ENCODE results near the gene SCLT1.

The SCLT1 gene

DNA sequence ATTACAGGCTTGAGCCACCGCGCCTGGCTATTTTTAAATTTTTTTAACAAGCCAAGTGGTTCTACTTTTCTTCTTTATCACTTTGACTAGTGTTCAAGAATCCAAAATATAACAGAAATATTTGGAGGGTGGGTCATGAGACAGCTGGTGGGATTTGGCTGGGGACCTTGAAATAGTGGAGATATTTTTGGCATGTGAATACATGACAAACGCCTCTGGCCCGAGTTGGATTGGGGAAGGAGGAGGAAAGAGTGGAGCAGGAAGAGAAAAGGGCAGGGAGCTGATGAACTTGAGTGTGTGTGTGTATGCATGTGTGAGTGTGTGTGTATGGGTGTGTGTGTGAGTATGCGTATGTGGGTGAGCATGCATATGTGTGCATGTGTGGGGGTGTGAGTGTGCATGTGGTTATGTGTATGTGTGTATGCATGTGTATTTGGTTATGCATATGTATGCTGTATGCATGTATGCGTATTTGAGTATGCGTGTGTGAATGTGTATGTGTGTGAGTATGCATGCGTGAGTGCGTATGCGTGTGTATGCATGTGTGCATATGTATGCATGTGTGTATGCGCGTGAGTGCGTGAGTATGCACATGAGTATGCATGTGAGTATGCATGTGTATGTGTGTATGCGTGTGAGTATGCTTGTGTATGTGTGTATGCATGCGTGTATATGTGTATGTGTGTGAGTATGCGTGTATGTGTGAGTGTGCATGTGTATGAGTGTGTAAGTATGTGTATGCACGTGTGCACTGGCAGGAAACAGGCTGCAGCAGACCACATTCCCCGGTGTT, 234.3 kb downstream of the SCLT1 start:
- Histone ChIP-seq H3K9ac (ENCODE audit: low read length) (peak overlapping the region; percentile 57), H3K14ac (ENCODE audit: low read length) (no peak overlapping the region)
- WGBS (ENCODE audit: extremely low coverage, insufficient coverage, insufficient read length): no CpG with 5 or more reads among the region's 18 CpGs

DNA sequence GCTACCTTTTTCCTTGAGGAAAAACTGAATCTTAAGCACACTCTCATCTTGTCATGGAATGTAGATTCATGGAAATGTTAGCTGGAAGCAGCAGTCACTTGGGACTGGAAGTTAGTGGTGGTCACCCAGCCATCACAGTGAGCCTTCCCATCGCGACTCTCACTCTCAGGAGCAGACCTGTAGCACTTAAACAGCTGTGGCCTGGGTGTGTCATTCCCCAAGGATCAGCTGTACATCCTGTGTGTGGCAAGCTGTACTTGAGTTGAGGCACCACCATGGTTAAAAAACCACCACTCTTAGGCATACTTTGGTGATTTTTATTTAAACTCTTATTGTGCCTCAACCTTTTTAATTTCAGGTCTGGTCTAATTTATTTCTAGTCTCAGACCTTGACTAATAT, 237.1 kb downstream of the SCLT1 start:
- Histone ChIP-seq H3K36me3 (ENCODE audit: control insufficient read depth in 1 of 2, insufficient read depth in 2 of 2, low read length in 2 of 2) (peaks cover 44 to 54% of the 10 kb centered on the region in 2 experiments), H2BK12ac (ENCODE audit: low read length) (no peak overlapping the region), H3K9me3 (ENCODE audit: insufficient read depth, low read depth, low read length) (peaks cover 4% of the 10 kb centered on the region), H3K4me2 (ENCODE audit: low read length) (no peak overlapping the region), H3K4ac (ENCODE audit: low read depth, low read length) (no peak overlapping the region), H3K4me3 (ENCODE audit: low read depth, low read length) (no peak overlapping the region), H2BK5ac (ENCODE audit: low read depth, low read length, poor library complexity) (no peak overlapping the region), H2AFZ (ENCODE audit: insufficient read depth, low read length, poor library complexity) (no peak overlapping the region), H3K27me3 (ENCODE audit: insufficient read depth, low read length) (no peaks in the 10 kb centered on the region), H3K9ac (ENCODE audit: low read length) (no peak overlapping the region), H3K18ac (ENCODE audit: low read length) (no peak overlapping the region), H3K23ac (ENCODE audit: low read length) (no peak overlapping the region), H4K12ac (ENCODE audit: low read depth, low read length) (no peak overlapping the region), H3K79me2 (ENCODE audit: control insufficient read depth, insufficient read depth, low read length, poor library complexity) (no peaks in the 10 kb centered on the region), H4K91ac (ENCODE audit: low read depth, low read length) (no peak overlapping the region), H2AK5ac (ENCODE audit: low read length) (no peak overlapping the region), H2BK120ac (ENCODE audit: insufficient read depth, low read length, poor library complexity) (no peak overlapping the region), H4K8ac (ENCODE audit: low read depth, low read length) (no peak overlapping the region), H3K4me1 (ENCODE audit: control insufficient read depth in 1 of 2, insufficient read depth in 2 of 2, low read length in 2 of 2) (peaks cover 0 to 4% of the 10 kb centered on the region in 2 experiments), H3K14ac (ENCODE audit: low read length) (no peak overlapping the region), H3K27ac (ENCODE audit: low read depth, low read length) (no peak overlapping the region), H3K79me1 (ENCODE audit: low read length) (no peaks in the 10 kb centered on the region)
- no CpG with 5 or more reads among the region's 2 CpGs for WGBS (ENCODE audit: extremely low coverage, insufficient coverage, insufficient read length)
- DNase-seq: no peak

More for the DNA sequence above, 234.3 kb downstream of the SCLT1 start:
- DNase-seq: peak in 1 of 2 donors; percentile 49
- Histone ChIP-seq H2AFZ (ENCODE audit: insufficient read depth, low read length, poor library complexity) (no peak overlapping the region), H3K79me1 (ENCODE audit: low read length) (no peaks in the 10 kb centered on the region), H3K27ac (ENCODE audit: low read depth, low read length) (no peak overlapping the region), H4K8ac (ENCODE audit: low read depth, low read length) (no peak overlapping the region), H3K4ac (ENCODE audit: low read depth, low read length) (no peak overlapping the region), H3K27me3 (ENCODE audit: insufficient read depth, low read length) (no peaks in the 10 kb centered on the region), H3K23ac (ENCODE audit: low read length) (peak overlapping the region; percentile 14), H3K79me2 (ENCODE audit: control insufficient read depth, insufficient read depth, low read length, poor library complexity) (no peaks in the 10 kb centered on the region), H2AK5ac (ENCODE audit: low read length) (no peak overlapping the region), H2BK5ac (ENCODE audit: low read depth, low read length, poor library complexity) (no peak overlapping the region), H3K4me2 (ENCODE audit: low read length) (no peak overlapping the region), H3K9me3 (ENCODE audit: insufficient read depth, low read depth, low read length) (peaks cover 4% of the 10 kb centered on the region), H4K91ac (ENCODE audit: low read depth, low read length) (no peak overlapping the region), H3K4me1 (ENCODE audit: control insufficient read depth in 1 of 2, insufficient read depth in 2 of 2, low read length in 2 of 2) (peaks cover 0 to 6% of the 10 kb centered on the region in 2 experiments), H2BK120ac (ENCODE audit: insufficient read depth, low read length, poor library complexity) (no peak overlapping the region), H3K18ac (ENCODE audit: low read length) (no peak overlapping the region), H3K4me3 (ENCODE audit: low read depth, low read length) (peak overlapping the region; percentile 56), H3K36me3 (ENCODE audit: control insufficient read depth in 1 of 2, insufficient read depth in 2 of 2, low read length in 2 of 2) (peaks cover 44 to 58% of the 10 kb centered on the region in 2 experiments), H2BK12ac (ENCODE audit: low read length) (no peak overlapping the region), H4K12ac (ENCODE audit: low read depth, low read length) (no peak overlapping the region)

- Histone ChIP-seq H3K4me1 (ENCODE audit: control insufficient read depth in 1 of 2, insufficient read depth in 2 of 2, low read length in 2 of 2) (peaks cover 0 to 4% of the 10 kb centered on the region in 2 experiments), H3K9ac (ENCODE audit: low read length) (no peak overlapping the region), H3K18ac (ENCODE audit: low read length) (no peak overlapping the region), H3K23ac (ENCODE audit: low read length) (no peak overlapping the region), H3K4me2 (ENCODE audit: low read length) (no peak overlapping the region), H3K4me3 (ENCODE audit: low read depth, low read length) (no peak overlapping the region), H3K36me3 (ENCODE audit: control insufficient read depth in 1 of 2, insufficient read depth in 2 of 2, low read length in 2 of 2) (peaks cover 45 to 50% of the 10 kb centered on the region in 2 experiments), H3K9me3 (ENCODE audit: insufficient read depth, low read depth, low read length) (peaks cover 4% of the 10 kb centered on the region), H3K27ac (ENCODE audit: low read depth, low read length) (no peak overlapping the region), H2BK12ac (ENCODE audit: low read length) (no peak overlapping the region), H2AK5ac (ENCODE audit: low read length) (no peak overlapping the region), H4K91ac (ENCODE audit: low read depth, low read length) (no peak overlapping the region), H3K79me1 (ENCODE audit: low read length) (no peaks in the 10 kb centered on the region), H3K4ac (ENCODE audit: low read depth, low read length) (no peak overlapping the region), H2BK120ac (ENCODE audit: insufficient read depth, low read length, poor library complexity) (no peak overlapping the region), H4K8ac (ENCODE audit: low read depth, low read length) (no peak overlapping the region), H4K12ac (ENCODE audit: low read depth, low read length) (no peak overlapping the region), H2BK5ac (ENCODE audit: low read depth, low read length, poor library complexity) (no peak overlapping the region), H3K79me2 (ENCODE audit: control insufficient read depth, insufficient read depth, low read length, poor library complexity) (no peaks in the 10 kb centered on the region), H2AFZ (ENCODE audit: insufficient read depth, low read length, poor library complexity) (no peak overlapping the region), H3K14ac (ENCODE audit: low read length) (no peak overlapping the region), H3K27me3 (ENCODE audit: insufficient read depth, low read length) (no peaks in the 10 kb centered on the region)
- DNase-seq: no peak
- no CpG with 5 or more reads among the region's 7 CpGs for WGBS (ENCODE audit: extremely low coverage, insufficient coverage, insufficient read length)
Measured at GRCh38 chr4:128855621-128856020, 237.7 kb downstream of the SCLT1 start.

GRCh38 chr4:128854433-128854832, 238.9 kb downstream of the SCLT1 start:
- Histone ChIP-seq H2AFZ (ENCODE audit: insufficient read depth, low read length, poor library complexity) (no peak overlapping the region), H3K27ac (ENCODE audit: low read depth, low read length) (no peak overlapping the region), H3K36me3 (ENCODE audit: control insufficient read depth in 1 of 2, insufficient read depth in 2 of 2, low read length in 2 of 2) (peaks cover 44 to 50% of the 10 kb centered on the region in 2 experiments), H3K4me3 (ENCODE audit: low read depth, low read length) (no peak overlapping the region), H3K27me3 (ENCODE audit: insufficient read depth, low read length) (no peaks in the 10 kb centered on the region), H2AK5ac (ENCODE audit: low read length) (no peak overlapping the region), H4K8ac (ENCODE audit: low read depth, low read length) (no peak overlapping the region), H3K14ac (ENCODE audit: low read length) (no peak overlapping the region), H3K79me1 (ENCODE audit: low read length) (no peaks in the 10 kb centered on the region), H3K79me2 (ENCODE audit: control insufficient read depth, insufficient read depth, low read length, poor library complexity) (no peaks in the 10 kb centered on the region), H3K4me2 (ENCODE audit: low read length) (no peak overlapping the region), H3K18ac (ENCODE audit: low read length) (no peak overlapping the region), H3K9ac (ENCODE audit: low read length) (no peak overlapping the region), H4K91ac (ENCODE audit: low read depth, low read length) (no peak overlapping the region), H2BK12ac (ENCODE audit: low read length) (no peak overlapping the region), H3K9me3 (ENCODE audit: insufficient read depth, low read depth, low read length) (peaks cover 4% of the 10 kb centered on the region), H4K12ac (ENCODE audit: low read depth, low read length) (no peak overlapping the region), H3K4ac (ENCODE audit: low read depth, low read length) (no peak overlapping the region), H3K23ac (ENCODE audit: low read length) (no peak overlapping the region), H3K4me1 (ENCODE audit: control insufficient read depth in 1 of 2, insufficient read depth in 2 of 2, low read length in 2 of 2) (peaks cover 0 to 4% of the 10 kb centered on the region in 2 experiments), H2BK120ac (ENCODE audit: insufficient read depth, low read length, poor library complexity) (no peak overlapping the region), H2BK5ac (ENCODE audit: low read depth, low read length, poor library complexity) (no peak overlapping the region)
- no CpG with 5 or more reads among the region's 6 CpGs for WGBS (ENCODE audit: extremely low coverage, insufficient coverage, insufficient read length)
- DNase-seq: no peak

Measured in trophoblast cell (in vitro differentiated cells and primary cell).